GM12878 (cell line): Measurements from ENCODE around the gene RAD23B. TPM values are rescaled to one million over a fixed set of nuclear protein-coding genes. Genes with fewer than 3 reads are reported as not detected.
A peak's percentile ranks its signal among the peaks of the same experiment; 100 is the strongest.

Experiments
- ATAC-seq: fragments of 200-7000 bp; cut with Tn5 transposase; 3 replicates; pipeline ENCODE4 v1.9.1; 2020; ENCODE audit warnings: mild to moderate bottlenecking, moderate library complexity
- BruUV-seq: library from RNA; stranded (reverse); fragments of 400-500 nt; replicated peaks from 2 replicates; lab custom pipeline; 2021; lab: Mats Ljungman, UMichigan
- CTCF ChIA-PET: fragments of 300-600 bp; sonication (Branson Sonifier 250); formaldehyde crosslinking; extraction: SDS; loops from one replicate; lab custom pipeline; 2021; ENCODE audit warnings: inconsistent platforms; lab: Yijun Ruan, JAX
- POLR2A ChIA-PET: fragments of 350-600 bp; formaldehyde crosslinking; extraction: SDS; loops from one replicate; lab custom pipeline; 2021; ENCODE audit warnings: inconsistent platforms; lab: Charles Lee
- RAD21 ChIA-PET: fragments of 300-600 bp; sonication (Branson Sonifier 250); formaldehyde crosslinking; loops from one replicate; lab custom pipeline; 2023; ENCODE audit warnings: antibody characterized with exemption; ENCODE audit not compliant: unreplicated experiment; lab: Charles Lee
- SMC1A ChIA-PET: fragments of 300-600 bp; sonication (Branson Sonifier 250); formaldehyde crosslinking; loops from one replicate; lab custom pipeline; 2023; ENCODE audit not compliant: unreplicated experiment, uncharacterized antibody; lab: Charles Lee
- DNase-seq: peaks from one replicate; pipeline ENCODE4 v3.0.0-alpha.2; 2011; ENCODE audit warnings: low read depth, low spot score
- FAIRE-seq: peaks from 3 replicates; lab custom pipeline; 2011; peaks lifted over from hg19 to GRCh38; lab: Jason Lieb, UNC
- H2AFZ ChIP-seq: 2 replicates; pipeline ENCODE4 v1.6.0; 2011; ENCODE audit warnings: low read depth, low read length, control low read depth; ENCODE audit not compliant: control insufficient read depth
- H3K27ac ChIP-seq: 2 replicates; pipeline ENCODE4 v1.5.1; 2011; ENCODE audit warnings: control low read depth; ENCODE audit not compliant: control insufficient read depth, insufficient read depth
- H3K27me3 ChIP-seq, 2 experiments: replicated peaks in 1 of 2; 2 replicates each; pipeline versions ENCODE4 v1.6.0 to v1.6.1; 2011; ENCODE audit warnings: low read length in 1 of 2; ENCODE audit not compliant: control insufficient read depth in 2 of 2, insufficient read depth in 2 of 2
- H3K36me3 ChIP-seq, 2 experiments: 2 replicates each; pipeline ENCODE4 v1.5.1; 2011; ENCODE audit warnings: low read length in 1 of 2; ENCODE audit not compliant: control insufficient read depth in 2 of 2, insufficient read depth in 2 of 2
- H3K4me1 ChIP-seq: 2 replicates; pipeline ENCODE4 v1.6.1; 2011; ENCODE audit warnings: mild to moderate bottlenecking, low read length, moderate library complexity, mixed read lengths; ENCODE audit not compliant: control insufficient read depth, insufficient read depth
- H3K4me2 ChIP-seq: 2 replicates; pipeline ENCODE4 v1.6.0; 2011; ENCODE audit warnings: control low read depth; ENCODE audit not compliant: control insufficient read depth, insufficient read depth
- H3K4me3 ChIP-seq: fragments of 200-600 bp; sonication (generic); 2 replicates; pipeline ENCODE4 v1.5.1; 2016
- H3K79me2 ChIP-seq: 2 replicates; pipeline ENCODE4 v1.6.0; 2011; ENCODE audit warnings: low read length; ENCODE audit not compliant: control insufficient read depth, insufficient read depth
- H3K9ac ChIP-seq: 2 replicates; pipeline ENCODE4 v1.8.0; 2011; ENCODE audit warnings: low read length, control low read depth, mixed read lengths; ENCODE audit not compliant: control insufficient read depth, insufficient read depth
- H3K9me3 ChIP-seq: replicated peaks from 3 replicates; pipeline ENCODE4 v1.5.1; 2011; ENCODE audit warnings: mild to moderate bottlenecking, low read length; ENCODE audit not compliant: control insufficient read depth, insufficient read depth
- H4K20me1 ChIP-seq: 2 replicates; pipeline ENCODE4 v1.6.0; 2011; ENCODE audit not compliant: control insufficient read depth, insufficient read depth
- CHD1 ChIP-seq: IDR thresholded peaks from 2 replicates; pipeline ENCODE4 v1.6.1; 2012; ENCODE audit warnings: low read depth, low read length, improper control_type of control experiment
- IKZF1 ChIP-seq: fragments of 450-650 bp; conservative IDR thresholded peaks from 2 replicates; pipeline ENCODE4 v1.6.1; 2017; ENCODE audit warnings: antibody characterized with exemption, mild to moderate bottlenecking
- ZBTB33 ChIP-seq: fragments of 450-650 bp; IDR thresholded peaks from 2 replicates; pipeline ENCODE4 v1.6.1; 2017; ENCODE audit warnings: mild to moderate bottlenecking
- WGBS: methylation state at CpG from one replicate; pipeline ENCODE4 v1.1.6; 2016; ENCODE audit warnings: low lambda C conversion rate; ENCODE audit not compliant: insufficient replicate concordance, insufficient coverage; ENCODE audit errors: missing lambda C conversion rate; 5-methylcytosine and 5-hydroxymethylcytosine counted together
- in situ Hi-C: fragments of 300-500 bp; cut with MboI; formaldehyde crosslinking; loops from 9 replicates; pipeline ENCODE4 v1.14.3; 2018; ENCODE audit warnings: mixed read lengths
- intact Hi-C: fragments of 100-400 bp; cut with micrococcal nuclease; formaldehyde crosslinking; loops from one replicate; pipeline ENCODE4 v1.14.2; 2022; ENCODE audit not compliant: unreplicated experiment
- polyA plus RNA-seq, 11 experiments: library from polyadenylated mRNA; depleted of rRNA in 4 of 11; unstranded in 6 of 11; stranded (reverse) in 5 of 11; fragments of >200 nt; fragmentation: Nextera tagmentation in 4 of 11; fragmentation: Illumina TruSeq in 1 of 11; extraction: Ambion mirVana in 4 of 11; extraction: Trizol in 1 of 11; gene quantifications; 1 replicate in 1 of 11; 2 replicates in 10 of 11; pipeline versions ENCODE4 v1.2.1 to v1.2.3, GENCODE V29; 2011 to 2016; ENCODE audit warnings: inconsistent platforms in 2 of 11, missing spikeins in 2 of 11, low read depth in 1 of 11
- total RNA-seq, 4 experiments: library from RNA; depleted of rRNA in 3 of 4; stranded (reverse); fragments of >200 nt in 3 of 4; fragmentation: Illumina TruSeq in 1 of 4; extraction: Trizol in 1 of 4; gene quantifications; 2 replicates each; pipeline versions ENCODE4 v1.2.1 to v1.2.3, GENCODE V29; 2013 to 2021

RAD23B gene
- total and polyA plus RNA-seq, 10 of the 15 experiments (the other 5 are each of a cell fraction or from before 2014, with no cell fraction given) = 10.3 to 256 (median 54.6) TPM

DNA sequence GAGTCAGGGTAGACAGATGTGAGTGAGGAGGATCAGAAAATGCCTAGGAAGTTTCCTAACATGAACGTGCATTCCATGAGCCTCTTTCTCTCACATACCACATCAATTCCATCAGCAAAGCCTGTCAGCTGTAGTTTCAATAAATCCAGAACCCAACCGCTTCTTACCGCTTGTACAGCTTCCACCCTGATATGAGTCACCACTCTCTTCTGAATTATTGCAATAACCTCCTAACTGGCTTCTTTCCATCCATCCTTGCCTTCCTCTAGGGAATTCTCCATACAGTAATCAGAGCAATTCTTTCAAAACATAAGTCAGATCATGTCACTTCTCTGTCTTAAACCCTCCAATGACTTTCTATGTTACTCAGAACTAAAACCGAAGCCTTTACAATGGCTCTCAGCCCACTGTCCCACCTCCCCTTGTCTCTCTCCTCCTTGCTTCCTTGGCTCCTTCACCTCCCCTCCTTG lies 8.1 kb upstream of the RAD23B start:
- FAIRE-seq = no peak
- RAD21 ChIA-PET = interaction anchor here (2.9 kb wide), 1 partner anchor 13 kb away, joined by 27 read pairs; no protein-coding TSS in a partner anchor

More for the DNA sequence above, 8.1 kb upstream of the RAD23B start:
- ChIA-PET POLR2A (no interaction called here), SMC1A (interaction anchor here (1.8 to 2.9 kb wide), 3 partner anchors 10 to 29 kb away, joined by 4 to 41 read pairs (median 10); no protein-coding TSS in a partner anchor), CTCF (no interaction called here)
- 31% methylated on average over 4 of the region's 4 CpGs for WGBS
- no peaks in the 10 kb centered on the region for H3K9me3 ChIP-seq
- BruUV-seq = no TSS peak
- peaks cover 6% of the 10 kb centered on the region for H3K4me1 ChIP-seq
- no peaks in the 10 kb centered on the region for H4K20me1 ChIP-seq
- H3K4me3 ChIP-seq = no peak overlapping the region
- ATAC-seq (peak; percentile 27), DNase-seq (no peak)
- no peaks in the 10 kb centered on the region for H3K27me3 ChIP-seq
- in situ Hi-C loops = no loop called here
- TF ChIP-seq ZBTB33 (peak; percentile 71; the same call in 1 of the 2 replicates), CHD1 (no peak), IKZF1 (0 out of 2 replicates have a peak, but pooled peaks have one; percentile 9)
- no peak overlapping the region for H3K27ac ChIP-seq
- H3K79me2 ChIP-seq = no peaks in the 10 kb centered on the region
- H3K9ac ChIP-seq = no peak overlapping the region
- H3K36me3 ChIP-seq = no peaks in the 10 kb centered on the region
- H3K4me2 ChIP-seq = no peak overlapping the region
- no peak overlapping the region for H2AFZ ChIP-seq
- intact Hi-C loops = no loop called here
